ENCODE measurements around the gene NLRP12. TPM values are rescaled to one million over a fixed set of nuclear protein-coding genes. Genes with fewer than 3 reads are reported as not detected.

The NLRP12 gene
- total RNA-seq, 2 donors from 2014 or later, result 0.19 to 1.1 TPM

- Histone ChIP-seq H3K9me3 (no peaks in the 10 kb centered on the region), H3K27me3 (no peaks in the 10 kb centered on the region), H3K36me3 (no peaks in the 10 kb centered on the region), H3K27ac (no peak overlapping the region), H3K4me1 (no peaks in the 10 kb centered on the region), H3K4me3 (no peak overlapping the region)
- no peak for DNase-seq (ENCODE audit: low spot score)
- TF ChIP-seq, protein P1, sequence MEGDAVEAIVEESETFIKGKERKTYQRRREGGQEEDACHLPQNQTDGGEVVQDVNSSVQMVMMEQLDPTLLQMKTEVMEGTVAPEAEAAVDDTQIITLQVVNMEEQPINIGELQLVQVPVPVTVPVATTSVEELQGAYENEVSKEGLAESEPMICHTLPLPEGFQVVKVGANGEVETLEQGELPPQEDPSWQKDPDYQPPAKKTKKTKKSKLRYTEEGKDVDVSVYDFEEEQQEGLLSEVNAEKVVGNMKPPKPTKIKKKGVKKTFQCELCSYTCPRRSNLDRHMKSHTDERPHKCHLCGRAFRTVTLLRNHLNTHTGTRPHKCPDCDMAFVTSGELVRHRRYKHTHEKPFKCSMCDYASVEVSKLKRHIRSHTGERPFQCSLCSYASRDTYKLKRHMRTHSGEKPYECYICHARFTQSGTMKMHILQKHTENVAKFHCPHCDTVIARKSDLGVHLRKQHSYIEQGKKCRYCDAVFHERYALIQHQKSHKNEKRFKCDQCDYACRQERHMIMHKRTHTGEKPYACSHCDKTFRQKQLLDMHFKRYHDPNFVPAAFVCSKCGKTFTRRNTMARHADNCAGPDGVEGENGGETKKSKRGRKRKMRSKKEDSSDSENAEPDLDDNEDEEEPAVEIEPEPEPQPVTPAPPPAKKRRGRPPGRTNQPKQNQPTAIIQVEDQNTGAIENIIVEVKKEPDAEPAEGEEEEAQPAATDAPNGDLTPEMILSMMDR (IDR thresholded peaks at IDR 0.05), result no peak
These were observed 11.8 kb downstream of the NLRP12 start for GRCh38 chr19:53812335-53812734.

- Histone ChIP-seq H3K4me1 (no peaks in the 10 kb centered on the region), H3K27me3 (no peaks in the 10 kb centered on the region), H3K27ac (no peak overlapping the region), H3K4me3 (no peak overlapping the region), H3K36me3 (no peaks in the 10 kb centered on the region), H3K9me3 (no peaks in the 10 kb centered on the region)
- no peak for DNase-seq (ENCODE audit: low spot score)
- TF ChIP-seq, protein P1 (IDR thresholded peaks at IDR 0.05), result no peak
These were observed 13.2 kb downstream of the NLRP12 start for GRCh38 chr19:53810891-53811290.

DNA sequence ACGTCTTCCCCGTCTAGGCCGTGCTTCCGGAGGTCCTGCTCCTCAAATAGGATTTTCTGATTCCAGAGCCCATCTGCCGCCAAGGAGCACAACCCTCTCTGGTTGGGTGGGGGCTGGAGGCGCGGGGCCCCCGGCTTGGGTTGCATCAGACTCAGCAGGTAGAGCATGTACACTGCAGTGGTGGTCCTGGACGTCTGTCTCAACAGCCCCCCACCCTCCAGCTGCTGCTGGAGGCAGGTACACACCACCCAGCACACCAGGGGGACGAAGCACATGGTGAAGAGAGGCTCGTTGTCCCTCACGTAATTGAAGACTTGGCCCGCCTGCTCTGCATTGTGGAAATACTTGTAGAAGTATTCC, 13.9 kb downstream of the NLRP12 start:
- no peak overlapping the region for H3K4me3 ChIP-seq
- H3K9me3 ChIP-seq, result no peaks in the 10 kb centered on the region
- H3K27me3 ChIP-seq, result no peaks in the 10 kb centered on the region
- no peak for DNase-seq (ENCODE audit: low spot score)
- H3K27ac ChIP-seq, result no peak overlapping the region
- no peaks in the 10 kb centered on the region for H3K36me3 ChIP-seq
- H3K4me1 ChIP-seq, result no peaks in the 10 kb centered on the region
- TF ChIP-seq, protein P1 (IDR thresholded peaks at IDR 0.05), result no peak

GRCh38 chr19:53809518-53810186, 14.5 kb downstream of the NLRP12 start:
- Histone ChIP-seq H3K4me3 (no peak overlapping the region), H3K4me1 (no peaks in the 10 kb centered on the region), H3K27me3 (no peaks in the 10 kb centered on the region), H3K27ac (no peak overlapping the region), H3K9me3 (no peaks in the 10 kb centered on the region), H3K36me3 (no peaks in the 10 kb centered on the region)
- no peak for DNase-seq (ENCODE audit: low spot score)
- TF ChIP-seq, protein P1 (IDR thresholded peaks at IDR 0.05), result no peak

DNA sequence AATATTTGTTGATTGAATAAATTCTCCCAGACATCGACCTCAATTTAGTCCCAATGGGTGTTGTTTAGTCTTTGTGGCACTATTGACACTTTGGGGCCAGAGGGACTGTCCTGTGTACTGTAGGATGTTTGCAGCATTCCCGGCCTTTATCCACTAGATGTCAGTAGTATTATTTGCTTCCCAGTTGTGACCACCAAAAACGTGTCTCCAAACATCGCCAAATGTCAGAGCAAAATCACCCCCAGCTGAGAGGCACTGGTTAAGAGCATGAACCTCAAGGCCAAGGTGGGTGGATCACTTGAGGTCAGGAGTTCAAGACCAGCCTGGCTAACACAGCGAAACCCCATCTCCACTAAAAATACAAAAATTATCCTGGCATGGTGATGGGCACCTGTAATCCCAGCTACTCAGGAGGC, 15.4 kb downstream of the NLRP12 start:
- no peak overlapping the region for H3K27ac ChIP-seq
- DNase-seq (ENCODE audit: low spot score), result no peak
- no peaks in the 10 kb centered on the region for H3K36me3 ChIP-seq
- TF ChIP-seq, protein P1 (IDR thresholded peaks at IDR 0.05), result peak in 1 of 2 donors; percentile 58
- H3K4me3 ChIP-seq, result no peak overlapping the region
- H3K4me1 ChIP-seq, result no peaks in the 10 kb centered on the region
- no peaks in the 10 kb centered on the region for H3K9me3 ChIP-seq
- H3K27me3 ChIP-seq, result no peaks in the 10 kb centered on the region

- no peak for DNase-seq (ENCODE audit: low spot score)
- H3K36me3 ChIP-seq, result no peaks in the 10 kb centered on the region
- TF ChIP-seq, protein P1 (IDR thresholded peaks at IDR 0.05), result no peak
- H3K9me3 ChIP-seq, result no peaks in the 10 kb centered on the region
- no peaks in the 10 kb centered on the region for H3K4me1 ChIP-seq
- H3K27ac ChIP-seq, result no peak overlapping the region
- H3K4me3 ChIP-seq, result no peak overlapping the region
- H3K27me3 ChIP-seq, result no peaks in the 10 kb centered on the region
These were observed 22.9 kb downstream of the NLRP12 start for GRCh38 chr19:53801257-53801656.
